HepG2 (cell line): Measurements from ENCODE around the gene MYO3B. TPM values are rescaled to one million over a fixed set of nuclear protein-coding genes. Genes with fewer than 3 reads are reported as not detected.

Source experiments
- ASH2L ChIP-seq: fragments of 300-600, 200-600 bp; sonication (generic); IDR thresholded peaks from 2 replicates; pipeline ENCODE4 v1.7.0; 2017; ENCODE audit warnings: low read depth, mild to moderate bottlenecking, moderate library complexity, mixed read lengths, low read length; ENCODE audit not compliant: insufficient read length
- CBX5 ChIP-seq: sonication (generic); formaldehyde crosslinking; IDR thresholded peaks from 2 replicates; pipeline ENCODE4 v1.4.0; 2020; ENCODE audit warnings: missing genetic modification reagents, borderline replicate concordance
- DR1 ChIP-seq: sonication (generic); formaldehyde crosslinking; IDR thresholded peaks from 2 replicates; pipeline ENCODE4 v1.8.0; 2021; ENCODE audit warnings: mild to moderate bottlenecking, missing genetic modification reagents, inconsistent platforms
- DRAP1 ChIP-seq: IDR thresholded peaks from 2 replicates; pipeline ENCODE4 v1.6.1; 2016; ENCODE audit warnings: missing genetic modification reagents, missing compliant biosample characterization
- EZH2 ChIP-seq: conservative IDR thresholded peaks from 2 replicates; pipeline ENCODE4 v1.6.1; 2012; ENCODE audit warnings: mild to moderate bottlenecking, low read depth, low read length, moderate library complexity
- FOXA3 ChIP-seq: IDR thresholded peaks from 2 replicates; pipeline ENCODE4 v1.6.1; 2016; ENCODE audit warnings: missing genetic modification reagents, missing compliant biosample characterization
- GATA4 ChIP-seq: sonication (generic); IDR thresholded peaks from 2 replicates; pipeline ENCODE4 v1.6.1; 2016; ENCODE audit warnings: antibody characterized with exemption, low read depth, borderline replicate concordance
- HOXA5 ChIP-seq: sonication (generic); formaldehyde crosslinking; IDR thresholded peaks from 2 replicates; pipeline ENCODE4 v1.4.0; 2020; ENCODE audit warnings: missing genetic modification reagents
- IKZF1 ChIP-seq: fragments of 450-650 bp; IDR thresholded peaks from 2 replicates; pipeline ENCODE4 v1.7.1; 2016
- RFX1 ChIP-seq: fragments of 450-650 bp; IDR thresholded peaks from 2 replicates; pipeline ENCODE4 v1.6.1; 2017
- RFX5 ChIP-seq: IDR thresholded peaks from 2 replicates; pipeline ENCODE4 v1.6.1; 2011; ENCODE audit warnings: low read depth, low read length, improper control_type of control experiment
- SNAPC4 ChIP-seq: sonication (generic); formaldehyde crosslinking; IDR thresholded peaks from 2 replicates; pipeline ENCODE4 v1.4.0; 2020; ENCODE audit warnings: mild to moderate bottlenecking, missing genetic modification reagents
- SOX6 ChIP-seq, 2 experiments: fragments of 450-650 bp in 1 of 2; sonication (generic) in 1 of 2; formaldehyde crosslinking in 1 of 2; IDR thresholded peaks; 2 replicates each; pipeline versions ENCODE4 v1.4.0 to v1.6.1; 2017 to 2020; ENCODE audit warnings: antibody characterized with exemption in 1 of 2, mild to moderate bottlenecking in 1 of 2, missing genetic modification reagents in 1 of 2
- SP5 ChIP-seq: IDR thresholded peaks from 2 replicates; pipeline ENCODE4 v1.6.1; 2016; ENCODE audit warnings: low read depth, borderline replicate concordance
- SYNCRIP ChIP-seq: fragments of 200-400 bp; formaldehyde crosslinking; IDR thresholded peaks from 2 replicates; pipeline ENCODE4 v1.6.1; 2018; ENCODE audit warnings: mild to moderate bottlenecking, low read depth, low read length; ENCODE audit not compliant: insufficient read depth
- ZBTB37 ChIP-seq: sonication (generic); formaldehyde crosslinking; IDR thresholded peaks from 2 replicates; pipeline ENCODE4 v1.4.0; 2020; ENCODE audit warnings: mild to moderate bottlenecking, missing genetic modification reagents
- ZNF205 ChIP-seq: IDR thresholded peaks from 2 replicates; pipeline ENCODE4 v1.6.1; 2018; ENCODE audit warnings: missing biosample characterization, missing genetic modification reagents
- ZNF260 ChIP-seq: sonication (generic); formaldehyde crosslinking; IDR thresholded peaks from 2 replicates; pipeline ENCODE4 v1.4.0; 2020; ENCODE audit warnings: missing genetic modification reagents, low read depth, mild to moderate bottlenecking, borderline replicate concordance
- ZNF33A ChIP-seq: sonication (generic); formaldehyde crosslinking; IDR thresholded peaks from 2 replicates; pipeline ENCODE4 v1.5.1; 2020; ENCODE audit warnings: missing genetic modification reagents, mild to moderate bottlenecking, moderate library complexity, borderline replicate concordance
- ZNF468 ChIP-seq: sonication (generic); formaldehyde crosslinking; IDR thresholded peaks from 2 replicates; pipeline ENCODE4 v1.8.0; 2022; ENCODE audit warnings: mild to moderate bottlenecking, moderate library complexity, missing genetic modification reagents
- ZNF510 ChIP-seq: sonication (generic); formaldehyde crosslinking; IDR thresholded peaks from 2 replicates; pipeline ENCODE4 v1.4.0; 2020; ENCODE audit warnings: low read depth, mild to moderate bottlenecking, missing genetic modification reagents
- ZNF546 ChIP-seq: sonication (generic); formaldehyde crosslinking; conservative IDR thresholded peaks from 2 replicates; pipeline ENCODE4 v1.8.1; 2023; ENCODE audit warnings: mild to moderate bottlenecking, missing genetic modification reagents
- ZNF639 ChIP-seq: conservative IDR thresholded peaks from 2 replicates; pipeline ENCODE4 v1.6.1; 2018; ENCODE audit warnings: missing genetic modification reagents
- ZNF891 ChIP-seq: sonication (generic); formaldehyde crosslinking; IDR thresholded peaks from 2 replicates; pipeline ENCODE4 v1.5.0; 2020; ENCODE audit warnings: mild to moderate bottlenecking, missing genetic modification reagents
- polyA plus RNA-seq, 8 experiments: library from polyadenylated mRNA; depleted of rRNA in 3 of 8; stranded (reverse) in 7 of 8; unstranded in 1 of 8; fragments of >200 nt; fragmentation: Illumina TruSeq in 4 of 8; extraction: Trizol in 4 of 8; gene quantifications; 2 replicates each; pipeline versions ENCODE4 v1.2.1 to v1.2.3, GENCODE V29; 2011 to 2016; ENCODE audit warnings: low read depth in 4 of 8, missing spikeins in 1 of 8, mixed read lengths in 1 of 8; ENCODE audit not compliant: insufficient read depth in 1 of 8
- total RNA-seq, 5 experiments: library from RNA; depleted of rRNA; stranded (reverse); fragments of >200 nt; fragmentation: Illumina TruSeq; extraction: Trizol; gene quantifications; 2 replicates each; pipeline ENCODE4 v1.2.3, GENCODE V29; 2016; ENCODE audit warnings: low read depth in 1 of 5

The MYO3B gene
- total and polyA plus RNA-seq, 2 of the 13 experiments (the other 11 are each of a cell fraction or from before 2014, with no cell fraction given), result 0.01 TPM; not detected in 1

- TF ChIP-seq DRAP1 (CRISPR knock-in tag), result no peak
- no peak for TF ChIP-seq HOXA5 (CRISPR knock-in tag)
- TF ChIP-seq SYNCRIP, result no peak
- TF ChIP-seq ZNF205 (CRISPR knock-in tag), result no peak
- no peak for TF ChIP-seq GATA4
- TF ChIP-seq SNAPC4 (CRISPR knock-in tag), result no peak
- no peak for TF ChIP-seq IKZF1
- TF ChIP-seq ZBTB37 (CRISPR knock-in tag), result no peak
- TF ChIP-seq ZNF468 (CRISPR knock-in tag), result no peak
- TF ChIP-seq RFX1, result no peak
- no peak for TF ChIP-seq CBX5 (CRISPR knock-in tag)
- no peak for TF ChIP-seq SOX6 (IDR thresholded peaks at IDR 0.05)
- peak; percentile 78 for TF ChIP-seq SOX6 (CRISPR knock-in tag; IDR thresholded peaks at IDR 0.05)
- TF ChIP-seq ZNF510, result no peak
- TF ChIP-seq ZNF33A (CRISPR knock-in tag), result no peak
- TF ChIP-seq ASH2L, result no peak
- no peak for TF ChIP-seq EZH2
- no peak for TF ChIP-seq ZNF546 (CRISPR knock-in tag)
- peak; percentile 99 for TF ChIP-seq FOXA3 (CRISPR knock-in tag)
- TF ChIP-seq SP5 (CRISPR knock-in tag), result no peak
- no peak for TF ChIP-seq DR1 (CRISPR knock-in tag)
- no peak for TF ChIP-seq RFX5
- no peak for TF ChIP-seq ZNF260
- no peak for TF ChIP-seq ZNF891 (CRISPR knock-in tag)
- TF ChIP-seq ZNF639, result no peak
Measured at GRCh38 chr2:170157025-170157684, 20.8 kb upstream of the MYO3B start (continued).
